B cell (primary cell): Measurements from ENCODE around the gene PCDH7. TPM values are rescaled to one million over a fixed set of nuclear protein-coding genes. Genes with fewer than 3 reads are reported as not detected.

Experiments
- ATAC-seq: fragments of 200-7000 bp; cut with Tn5 transposase; one replicate; pipeline ENCODE4 v1.10.0; 2021; ENCODE audit warnings: low read depth, mild to moderate bottlenecking, moderate number of reproducible peaks, moderate library complexity
- CTCF ChIA-PET: fragments of 350-600 bp; sonication (Branson Sonifier 250); formaldehyde crosslinking; loops from one replicate; lab custom pipeline; 2021; ENCODE audit warnings: antibody characterized with exemption, inconsistent platforms; lab: Charles Lee
- POLR2A ChIA-PET: fragments of 350-600 bp; sonication (Branson Sonifier 250); formaldehyde crosslinking; loops from one replicate; lab custom pipeline; 2021; ENCODE audit warnings: antibody characterized with exemption; lab: Charles Lee
- DNase-seq: peaks from one replicate; pipeline ENCODE4 v3.0.0; 2013
- H2AFZ ChIP-seq: 2 replicates; pipeline ENCODE4 v1.6.1; 2012; ENCODE audit warnings: mild to moderate bottlenecking, low read depth, low read length; ENCODE audit not compliant: insufficient read depth, poor library complexity, severe bottlenecking
- H3K27ac ChIP-seq, 2 donors: 1 replicate in 1 of 2; 2 replicates in 1 of 2; pipeline ENCODE4 v1.5.1; 2012 to 2013; ENCODE audit warnings: low read length in 2 of 2, mild to moderate bottlenecking in 2 of 2, moderate library complexity in 1 of 2
- H3K27me3 ChIP-seq, 4 experiments: fragments of 200-600 bp in 1 of 4; sonication (generic) in 1 of 4; replicated peaks in 1 of 4; 1 replicate in 2 of 4; 2 replicates in 2 of 4; pipeline versions ENCODE4 v1.6.1 to v1.7.0; 2013 to 2016; ENCODE audit warnings: low read length in 3 of 4, mild to moderate bottlenecking in 2 of 4, mixed read lengths in 1 of 4, moderate library complexity in 1 of 4; ENCODE audit not compliant: insufficient read depth in 4 of 4, control insufficient read depth in 3 of 4; ENCODE audit errors: control extremely low read depth in 1 of 4
- H3K36me3 ChIP-seq, 2 experiments: replicated peaks in 1 of 2; 1 replicate in 1 of 2; 2 replicates in 1 of 2; pipeline versions ENCODE4 v1.6.1 to v1.7.1; 2013; ENCODE audit warnings: low read length in 1 of 2; ENCODE audit not compliant: insufficient read depth in 2 of 2, control insufficient read depth in 1 of 2; ENCODE audit errors: control extremely low read depth in 1 of 2, extremely low read depth in 1 of 2
- H3K4me1 ChIP-seq, 2 donors: fragments of 200-600 bp in 1 of 2; sonication (generic) in 1 of 2; 1 replicate in 1 of 2; 2 replicates in 1 of 2; pipeline versions ENCODE4 v1.5.1 to v1.6.1; 2013 to 2017; ENCODE audit warnings: low read length in 2 of 2; ENCODE audit not compliant: control insufficient read depth in 2 of 2, insufficient read depth in 2 of 2
- H3K4me2 ChIP-seq: replicated peaks from 2 replicates; pipeline ENCODE3; 2012; ENCODE audit warnings: mild to moderate bottlenecking, low read depth, low read length; ENCODE audit not compliant: poor library complexity, severe bottlenecking
- H3K4me3 ChIP-seq, 5 experiments: fragments of 200-600 bp in 1 of 5; sonication (generic) in 1 of 5; 1 replicate in 3 of 5; 2 replicates in 2 of 5; pipeline versions ENCODE4 v1.5.1 to v1.7.0; 2011 to 2016; ENCODE audit warnings: low read length in 4 of 5, mild to moderate bottlenecking in 4 of 5, low read depth in 2 of 5, control low read depth in 1 of 5, moderate library complexity in 1 of 5; ENCODE audit not compliant: insufficient read depth in 1 of 5; ENCODE audit errors: control extremely low read depth in 1 of 5, extremely low read depth in 1 of 5
- H3K79me2 ChIP-seq: fragments of 200-600 bp; sonication (generic); one replicate; pipeline ENCODE4 v1.6.0; 2016; ENCODE audit warnings: low read length; ENCODE audit not compliant: control insufficient read depth, insufficient read depth
- H3K9ac ChIP-seq: fragments of 200-600 bp; sonication (generic); 2 replicates; pipeline ENCODE4 v1.6.1; 2017; ENCODE audit warnings: mild to moderate bottlenecking, low read length, moderate library complexity
- H3K9me3 ChIP-seq, 3 donors: one replicate each; pipeline versions ENCODE4 v1.6.1 to v1.7.1; 2013; ENCODE audit warnings: low read length in 2 of 3; ENCODE audit not compliant: control insufficient read depth in 2 of 3, insufficient read depth in 1 of 3; ENCODE audit errors: control extremely low read depth in 1 of 3
- H4K20me1 ChIP-seq: 2 replicates; pipeline ENCODE4 v1.6.0; 2012; ENCODE audit warnings: mild to moderate bottlenecking, low read length; ENCODE audit not compliant: insufficient read depth, control insufficient read depth, poor library complexity, severe bottlenecking
- H3K27ac Mint-ChIP-seq: one replicate; pipeline ENCODE4 v1.8.0; 2021; ENCODE audit warnings: mixed read lengths
- H3K27me3 Mint-ChIP-seq: one replicate; pipeline ENCODE4 v1.8.0; 2021; ENCODE audit warnings: mixed read lengths
- H3K4me1 Mint-ChIP-seq: one replicate; pipeline ENCODE4 v1.8.0; 2021; ENCODE audit warnings: mixed read lengths
- H3K4me3 Mint-ChIP-seq: one replicate; pipeline ENCODE4 v1.8.0; 2021; ENCODE audit warnings: mixed read lengths
- H3K9me3 Mint-ChIP-seq: one replicate; pipeline ENCODE4 v1.8.0; 2022; ENCODE audit warnings: mixed read lengths; ENCODE audit not compliant: insufficient read depth
- EZH2 ChIP-seq: IDR thresholded peaks from 2 replicates; pipeline ENCODE4 v1.6.1; 2012; ENCODE audit warnings: borderline replicate concordance, low read depth, mild to moderate bottlenecking, moderate library complexity, low read length; ENCODE audit not compliant: insufficient read depth, poor library complexity, severe bottlenecking
- WGBS: methylation state at CpG from one replicate; pipeline ENCODE4 v1.1.5; 2013; ENCODE audit warnings: missing lambda C conversion rate; ENCODE audit not compliant: insufficient coverage; 5-methylcytosine and 5-hydroxymethylcytosine counted together
- intact Hi-C: fragments of 100-400 bp; cut with micrococcal nuclease; formaldehyde crosslinking; loops from one replicate; pipeline ENCODE4 v1.10.0; 2022
- polyA plus RNA-seq: library from polyadenylated mRNA; depleted of rRNA; stranded (reverse); fragments of >200 nt; gene quantifications from 2 replicates; pipeline ENCODE4 v1.2.3, GENCODE V29; 2012
- total RNA-seq, 2 donors: library from RNA; stranded (reverse); fragments of 120-200 nt in 1 of 2; gene quantifications; 1 replicate in 1 of 2; 2 replicates in 1 of 2; pipeline versions ENCODE4 v1.2.3 to v1.2.4, GENCODE V29; 2013 to 2022
- TF ChIP-seq, protein P1 (sequence below): fragments of 200-600 bp; IDR thresholded peaks from one replicate; pipeline ENCODE4 v1.8.0; 2022; ENCODE audit warnings: antibody characterized with exemption, mild to moderate bottlenecking

PCDH7 gene
- total and polyA plus RNA-seq, 2 donors (not counting 1 experiment from before 2014, with no cell fraction given) = not detected

DNA sequence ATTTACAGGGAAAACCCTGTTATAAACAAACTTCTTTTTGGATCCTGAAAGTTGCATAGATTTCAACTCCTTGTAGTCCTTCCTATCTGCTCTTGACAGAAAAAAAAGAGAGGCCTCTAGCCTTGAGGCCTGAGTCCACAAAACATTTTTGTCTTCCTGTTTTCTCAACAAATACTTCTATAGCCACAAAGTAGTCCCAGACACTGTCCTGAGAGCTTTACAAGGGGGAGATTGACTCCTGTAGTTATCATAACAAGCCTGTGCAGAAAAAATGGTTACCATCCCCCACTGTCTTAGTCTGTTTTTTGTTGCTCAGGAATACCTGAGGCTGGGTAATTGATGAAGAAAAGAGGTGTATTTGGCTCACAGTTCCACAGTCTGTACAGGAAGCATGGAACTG lies 35.2 kb downstream of the PCDH7 start:
- Histone ChIP-seq H2AFZ (no peak overlapping the region), H3K9ac (no peak overlapping the region), H3K79me2 (no peaks in the 10 kb centered on the region), H3K27me3 (no peaks in the 10 kb centered on the region), H3K9me3 (no peaks in the 10 kb centered on the region), H3K4me1 (no peaks in the 10 kb centered on the region), H3K36me3 (no peaks in the 10 kb centered on the region), H3K4me2 (no peak overlapping the region), H3K4me3 (no peak overlapping the region), H4K20me1 (no peaks in the 10 kb centered on the region), H3K27ac (no peak overlapping the region)
- DNase-seq (no peak), ATAC-seq (no peak)
- POLR2A ChIA-PET = no interaction called here
- Mint-ChIP-seq H3K4me1 (no peaks in the 10 kb centered on the region), H3K27ac (no peak overlapping the region), H3K27me3 (no peaks in the 10 kb centered on the region), H3K4me3 (no peak overlapping the region), H3K9me3 (no peaks in the 10 kb centered on the region)
- no peak for TF ChIP-seq EZH2
- intact Hi-C loops = no loop called here
- CTCF ChIA-PET = no interaction called here

DNA sequence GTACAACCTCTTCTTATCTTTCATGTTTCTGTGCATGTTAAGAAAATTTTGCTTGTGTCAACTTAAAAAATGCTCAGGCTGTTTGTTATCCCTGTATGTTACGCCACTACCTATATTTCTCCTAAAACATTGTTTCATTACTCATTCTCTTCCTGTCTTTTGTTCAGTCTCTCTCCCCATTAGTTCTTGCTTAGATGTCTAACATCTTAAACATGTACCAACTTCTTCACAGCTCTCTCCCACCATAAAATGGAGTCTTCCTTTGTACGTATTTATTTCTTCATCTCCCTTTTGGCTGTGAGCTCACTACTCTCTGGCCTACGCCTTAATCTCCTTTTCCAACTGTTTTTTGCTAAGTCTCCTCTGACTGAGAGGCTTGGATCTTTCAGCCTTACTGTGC lies 36.4 kb downstream of the PCDH7 start:
- no peak for ATAC-seq
- H3K4me1 Mint-ChIP-seq = no peaks in the 10 kb centered on the region
- Histone ChIP-seq H3K27me3 (no peaks in the 10 kb centered on the region), H2AFZ (no peak overlapping the region), H3K4me2 (no peak overlapping the region), H3K27ac (no peak overlapping the region), H3K9ac (no peak overlapping the region), H3K36me3 (no peaks in the 10 kb centered on the region), H4K20me1 (no peaks in the 10 kb centered on the region), H3K4me3 (no peak overlapping the region), H3K4me1 (no peaks in the 10 kb centered on the region), H3K9me3 (no peaks in the 10 kb centered on the region), H3K79me2 (no peaks in the 10 kb centered on the region)
- ChIA-PET CTCF (no interaction called here), POLR2A (no interaction called here)
- no peak for TF ChIP-seq EZH2
- TF ChIP-seq, protein P1, sequence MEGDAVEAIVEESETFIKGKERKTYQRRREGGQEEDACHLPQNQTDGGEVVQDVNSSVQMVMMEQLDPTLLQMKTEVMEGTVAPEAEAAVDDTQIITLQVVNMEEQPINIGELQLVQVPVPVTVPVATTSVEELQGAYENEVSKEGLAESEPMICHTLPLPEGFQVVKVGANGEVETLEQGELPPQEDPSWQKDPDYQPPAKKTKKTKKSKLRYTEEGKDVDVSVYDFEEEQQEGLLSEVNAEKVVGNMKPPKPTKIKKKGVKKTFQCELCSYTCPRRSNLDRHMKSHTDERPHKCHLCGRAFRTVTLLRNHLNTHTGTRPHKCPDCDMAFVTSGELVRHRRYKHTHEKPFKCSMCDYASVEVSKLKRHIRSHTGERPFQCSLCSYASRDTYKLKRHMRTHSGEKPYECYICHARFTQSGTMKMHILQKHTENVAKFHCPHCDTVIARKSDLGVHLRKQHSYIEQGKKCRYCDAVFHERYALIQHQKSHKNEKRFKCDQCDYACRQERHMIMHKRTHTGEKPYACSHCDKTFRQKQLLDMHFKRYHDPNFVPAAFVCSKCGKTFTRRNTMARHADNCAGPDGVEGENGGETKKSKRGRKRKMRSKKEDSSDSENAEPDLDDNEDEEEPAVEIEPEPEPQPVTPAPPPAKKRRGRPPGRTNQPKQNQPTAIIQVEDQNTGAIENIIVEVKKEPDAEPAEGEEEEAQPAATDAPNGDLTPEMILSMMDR = no peak
- WGBS = 100% methylated on average over 3 of the region's 3 CpGs
- no peak overlapping the region for H3K4me3 Mint-ChIP-seq
- H3K27me3 Mint-ChIP-seq = no peaks in the 10 kb centered on the region
- H3K27ac Mint-ChIP-seq = no peak overlapping the region
- no peaks in the 10 kb centered on the region for H3K9me3 Mint-ChIP-seq
- DNase-seq = no peak
- intact Hi-C loops = no loop called here
